Motor neuron (in vitro differentiated cells): ENCODE measurements around the gene ETV4. TPM values are rescaled to one million over a fixed set of nuclear protein-coding genes. Genes with fewer than 3 reads are reported as not detected.
"Not testable (repeated sequence)": the region's sequence is repeated elsewhere in the genome, so short reads cannot be mapped to it uniquely, and the experiment has no call there.

Experiments
- ATAC-seq, 8 experiments: fragments of 200-7000 bp; cut with Tn5 transposase; replicated peaks in 6 of 8; 2 replicates each; pipeline ENCODE4 v1.8.0; 2021; ENCODE audit warnings: mild to moderate bottlenecking in 8 of 8, moderate library complexity in 8 of 8
- H3K27ac ChIP-seq, 2 donors: fragments of 250-450 bp; sonication (Bioruptor Pico); 2 replicates each; pipeline ENCODE4 v1.9.0; 2021; ENCODE audit warnings: antibody characterized with exemption in 2 of 2, mild to moderate bottlenecking in 2 of 2, moderate library complexity in 1 of 2
- H3K4me1 ChIP-seq, 2 donors: fragments of 250-450 bp; sonication (Bioruptor Pico); replicated peaks in 1 of 2; 2 replicates each; pipeline ENCODE4 v1.6.1; 2021; ENCODE audit warnings: antibody characterized with exemption in 2 of 2, mild to moderate bottlenecking in 2 of 2, moderate library complexity in 1 of 2
- H3K4me3 ChIP-seq, 5 donors: fragments of 250-450 bp; sonication (Bioruptor Pico); 2 replicates each; pipeline ENCODE4 v1.9.0; 2021; ENCODE audit warnings: antibody characterized with exemption in 5 of 5, mild to moderate bottlenecking in 5 of 5, moderate library complexity in 4 of 5
- WGBS, 10 experiments: fragments of 450-650 bp; shearing (Covaris generic); methylation state at CpG; one replicate each; pipeline ENCODE4 v1.0.0; 2022; 5-methylcytosine and 5-hydroxymethylcytosine counted together
- in situ Hi-C, 9 experiments: fragments of 400-800 bp; cut with MboI; loops; one replicate each; pipeline ENCODE4 v1.15.0; 2021; ENCODE audit warnings: low sequenced_read_pairs in 9 of 9, low pct_unique_long_range_greater_than_20kb in 2 of 9; ENCODE audit not compliant: unreplicated experiment in 9 of 9
- total RNA-seq, 8 experiments: library from RNA; unstranded; fragments of 300-600 nt; gene quantifications; 2 replicates each; pipeline versions ENCODE4 v1.2.3 to v1.2.4, GENCODE V29; 2022

The ETV4 gene
- total RNA-seq, 8 experiments from 2014 or later = 2.2 to 41.3 (median 6.3) TPM

GRCh38 chr17:43517161-43517560 is 29.0 kb downstream of the ETV4 start:
- WGBS, 10 experiments = 50 to 100% (median 88%) methylated on average over 1 to 4 of the region's 6 CpGs; no CpG with 5 or more reads in 2 of the 10 experiments
- Histone ChIP-seq H3K27ac (no peak overlapping the region), H3K4me3 (no peak overlapping the region), H3K4me1 (no peaks in the 10 kb centered on the region)
- peak in 1 of 8 experiments; percentile 12 for ATAC-seq
- in situ Hi-C loops = no loop called here

- Histone ChIP-seq H3K27ac (no peak overlapping the region), H3K4me3 (no peak overlapping the region), H3K4me1 (no peaks in the 10 kb centered on the region)
- in situ Hi-C loops = no loop called here
- 43 to 86% methylated on average over 1 of the region's 1 CpG; no CpG with 5 or more reads in 8 of the 10 experiments for WGBS, 10 experiments
- peak in 2 of 8 experiments; percentile 11 to 42 for ATAC-seq
Observed at GRCh38 chr17:43515656-43516055, 30.5 kb downstream of the ETV4 start.

GRCh38 chr17:43511199-43511598 is 34.9 kb downstream of the ETV4 start:
- H3K27ac ChIP-seq, in situ Hi-C loops, H3K4me3 ChIP-seq, H3K4me1 ChIP-seq, ATAC-seq: not testable (repeated sequence)
- WGBS, 10 experiments = 80 to 100% (median 100%) methylated on average over 1 to 3 of the region's 3 CpGs; no CpG with 5 or more reads in 3 of the 10 experiments

GRCh38 chr17:43509440-43509839 is 36.7 kb downstream of the ETV4 start:
- WGBS, 10 experiments = 80 to 100% (median 98%) methylated on average over 1 to 7 of the region's 7 CpGs; no CpG with 5 or more reads in 3 of the 10 experiments
- H3K27ac ChIP-seq, ATAC-seq, H3K4me3 ChIP-seq, H3K4me1 ChIP-seq, in situ Hi-C loops: not testable (repeated sequence)

- no peak overlapping the region for H3K27ac ChIP-seq
- WGBS, 10 experiments = 79 to 100% (median 92%) methylated on average over 2 to 5 of the region's 5 CpGs
- ATAC-seq = no peak
- no peak overlapping the region for H3K4me3 ChIP-seq
- in situ Hi-C loops = no loop called here
- no peaks in the 10 kb centered on the region for H3K4me1 ChIP-seq
Observed at GRCh38 chr17:43490621-43491020, 55.5 kb downstream of the ETV4 start.

- WGBS, 10 experiments = 0 to 2% (median 0%) methylated on average over 5 to 25 of the region's 51 CpGs; no CpG with 5 or more reads in 3 of the 10 experiments
- ATAC-seq = peak; percentile 88 to 99 (median 99)
- H3K4me3 ChIP-seq = peak within 1 kb of the TSS; percentile 52 to 75 (median 61)
- peak within 1 kb of the TSS; percentile 60 to 74 for H3K27ac ChIP-seq
- in situ Hi-C loops = loop anchor here in 8 of 9 experiments (5.0 to 10.0 kb wide), 3 partner anchors 79 to 89 kb away; partner anchors contain the start of gene ARL4D (in 7 of the 8)
- H3K4me1 ChIP-seq = peaks cover 9% of the 10 kb centered on the region in 2 donors
Observed at GRCh38 chr17:43483674-43484551, 62.2 kb downstream of the ETV4 start, which contains the start of gene DHX8. Gene DHX8 (plus strand): TSS chr17:43483975. CDS start chr17:43484038, 63 bp downstream.

- in situ Hi-C loops = loop anchor here in 8 of 9 experiments (5.0 to 10.0 kb wide), 3 partner anchors 78 to 88 kb away; partner anchors contain the start of gene ARL4D (in 7 of the 8)
- no peak overlapping the region for H3K27ac ChIP-seq
- peaks cover 20% of the 10 kb centered on the region in 2 donors for H3K4me1 ChIP-seq
- 88 to 100% (median 94%) methylated on average over 3 to 9 of the region's 11 CpGs; no CpG with 5 or more reads in 1 of the 10 experiments for WGBS, 10 experiments
- H3K4me3 ChIP-seq = no peak overlapping the region
- no peak for ATAC-seq
Observed at GRCh38 chr17:43482103-43483012, 63.8 kb downstream of the ETV4 start.

GRCh38 chr17:43479948-43480347 is 66.2 kb downstream of the ETV4 start:
- H3K4me3 ChIP-seq = no peak overlapping the region
- in situ Hi-C loops = loop anchor here (5.0 to 10.0 kb wide), 3 partner anchors 75 to 85 kb away; partner anchors contain the start of gene ARL4D (in 8 of the 9)
- H3K27ac ChIP-seq = no peak overlapping the region
- ATAC-seq = no peak
- WGBS, 10 experiments = 75 to 100% (median 91%) methylated on average over 1 to 3 of the region's 3 CpGs
- peaks cover 16 to 18% of the 10 kb centered on the region in 2 donors for H3K4me1 ChIP-seq

Other genes starting within 250 kb of the ETV4 start
- gene ARL4D, start 147.3 kb downstream of the ETV4 start, total RNA-seq = 10 to 100 TPM in 4 of 8 experiments, 1 to 10 TPM in 4; 3.9 to 37.7 (median 10.9) TPM
- gene DHX8, start 62.4 kb downstream of the ETV4 start, total RNA-seq = 10 to 100 TPM; 16.9 to 54.2 (median 33.9) TPM
- under 1 TPM in 7 of 8 experiments, not detected in 1; 0.05 to 0.56 (median 0.36) TPM for gene MEOX1, start 115.6 kb upstream of the ETV4 start, total RNA-seq
- under 1 TPM in 5 of 8 experiments, not detected in 3; 0.08 to 0.24 (median 0.11) TPM for gene SOST, start 212.5 kb upstream of the ETV4 start, total RNA-seq
- 10 to 100 TPM; 18.6 to 58.2 (median 25.3) TPM for gene DUSP3, start 232.6 kb upstream of the ETV4 start, total RNA-seq
- gene CFAP97D1, start 234.1 kb upstream of the ETV4 start, total RNA-seq = under 1 TPM in 7 of 8 experiments, not detected in 1; 0.05 to 0.43 (median 0.14) TPM